Large intestine (tissue), 3 donors: ENCODE results near the gene CLEC2D. TPM values are rescaled to one million over a fixed set of nuclear protein-coding genes. Genes with fewer than 3 reads are reported as not detected.
"Not testable (repeated sequence)": the region's sequence is repeated elsewhere in the genome, so short reads cannot be mapped to it uniquely, and the experiment has no call there.

Source experiments
- DNase-seq, 2 donors: peaks; one replicate each; pipeline versions ENCODE4 v3.0.0 to v3.0.0-alpha.2; 2013
- H3K27ac ChIP-seq: one replicate; pipeline ENCODE4 v1.5.1; 2013; ENCODE audit warnings: low read length
- H3K27me3 ChIP-seq: 2 replicates; pipeline ENCODE4 v1.6.1; 2013; ENCODE audit warnings: low read length; ENCODE audit not compliant: control insufficient read depth, insufficient read depth
- H3K36me3 ChIP-seq: 2 replicates; pipeline ENCODE4 v1.6.1; 2013; ENCODE audit warnings: low read length; ENCODE audit not compliant: control insufficient read depth, insufficient read depth
- H3K4me1 ChIP-seq: one replicate; pipeline ENCODE4 v1.6.1; 2013; ENCODE audit warnings: low read length; ENCODE audit not compliant: control insufficient read depth, insufficient read depth
- H3K4me3 ChIP-seq: one replicate; pipeline ENCODE4 v1.5.1; 2013; ENCODE audit warnings: low read length
- H3K9me3 ChIP-seq: one replicate; pipeline ENCODE4 v1.6.1; 2013; ENCODE audit warnings: mild to moderate bottlenecking, low read depth, low read length, moderate library complexity; ENCODE audit not compliant: control insufficient read depth
- WGBS: methylation state at CpG from one replicate; pipeline ENCODE4 v1.1.5; 2013; ENCODE audit warnings: low lambda C conversion rate; ENCODE audit not compliant: insufficient coverage; 5-methylcytosine and 5-hydroxymethylcytosine counted together
- polyA plus RNA-seq: library from polyadenylated mRNA; unstranded; fragments of 120-200 nt; gene quantifications from one replicate; pipeline ENCODE4 v1.2.1, GENCODE V29; 2013

Gene CLEC2D
- polyA plus RNA-seq, 1 donor = 9.9 TPM

- no peaks in the 10 kb centered on the region for H3K4me1 ChIP-seq
These were observed 41.3 kb downstream of the CLEC2D start for GRCh38 chr12:9710584-9711375.

DNA sequence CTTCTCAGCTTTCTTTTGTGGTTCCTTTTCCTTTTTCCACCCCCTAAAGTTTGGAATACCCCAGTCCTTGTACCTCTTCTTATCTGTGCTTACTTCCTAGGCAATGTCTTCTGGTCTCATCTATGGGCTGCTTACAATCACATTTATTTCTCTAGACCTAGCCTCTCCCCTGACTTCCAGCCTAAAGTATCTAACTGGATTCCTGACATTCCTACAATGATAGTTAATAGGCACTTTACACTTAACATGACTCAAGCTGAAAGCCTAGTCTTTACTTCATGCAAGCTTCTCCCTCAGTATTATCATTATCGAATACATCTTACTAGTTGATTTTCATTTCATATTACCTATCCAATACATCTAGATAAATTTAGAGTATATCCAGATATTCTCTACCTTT, 42.2 kb downstream of the CLEC2D start:
- Histone ChIP-seq H3K4me3 (no peak overlapping the region), H3K4me1 (no peaks in the 10 kb centered on the region), H3K9me3 (no peaks in the 10 kb centered on the region), H3K36me3 (no peaks in the 10 kb centered on the region), H3K27me3 (no peaks in the 10 kb centered on the region), H3K27ac (no peak overlapping the region)
- no peak for DNase-seq
- 83% methylated on average over 1 of the region's 1 CpG for WGBS

More at GRCh38 chr12:9710584-9711375, 41.3 kb downstream of the CLEC2D start:
- Histone ChIP-seq H3K36me3 (no peaks in the 10 kb centered on the region), H3K27me3 (no peaks in the 10 kb centered on the region), H3K27ac (no peak overlapping the region), H3K9me3 (no peaks in the 10 kb centered on the region), H3K4me3 (no peak overlapping the region)
- DNase-seq = no peak
- no CpG with 5 or more reads among the region's 3 CpGs for WGBS

GRCh38 chr12:9713032-9713558, 43.6 kb downstream of the CLEC2D start:
- no CpG with 5 or more reads among the region's 6 CpGs for WGBS
- not testable (repeated sequence) for H3K27ac ChIP-seq

DNA sequence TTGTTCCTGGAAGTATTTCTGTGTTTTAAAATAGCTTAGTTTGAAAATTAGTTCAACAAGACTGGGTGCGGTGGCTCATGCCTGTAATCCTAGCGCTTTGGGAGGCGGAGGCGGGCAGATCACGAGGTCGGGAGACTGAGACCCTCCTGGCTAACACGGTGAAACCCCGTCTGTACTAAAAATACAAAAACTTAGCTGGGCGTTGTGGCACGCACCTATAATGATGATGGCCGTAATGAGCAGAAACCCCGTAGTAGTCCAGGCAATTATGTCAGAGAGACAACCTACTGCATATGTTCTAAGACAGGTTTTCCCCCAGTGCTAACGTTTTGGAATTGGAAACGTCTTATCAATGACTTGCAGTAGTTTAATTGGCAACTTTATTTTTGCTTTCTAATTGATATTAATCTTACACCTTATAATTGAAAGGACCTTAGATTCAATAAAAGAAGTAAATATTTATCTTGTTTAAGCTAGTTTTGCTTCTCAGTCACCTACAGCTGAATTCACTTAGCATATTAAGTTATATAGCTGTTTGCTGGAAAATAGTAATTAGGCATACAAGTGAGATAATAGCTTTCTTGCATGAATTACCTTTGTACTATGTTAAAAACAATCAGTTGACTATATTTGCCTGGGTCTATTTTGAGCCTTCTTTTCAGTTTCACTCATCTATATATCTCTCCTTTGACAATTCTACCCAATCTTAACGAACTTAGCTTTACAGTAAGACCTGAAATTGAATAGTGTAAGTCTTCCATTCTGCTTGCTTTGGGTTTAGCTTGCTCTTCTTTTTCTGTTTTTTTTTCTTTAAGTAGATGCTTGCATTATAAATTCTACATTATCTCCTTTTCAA, 47.8 kb downstream of the CLEC2D start:
- Histone ChIP-seq H3K27me3 (no peaks in the 10 kb centered on the region), H3K4me1 (no peaks in the 10 kb centered on the region), H3K9me3 (no peaks in the 10 kb centered on the region), H3K4me3 (no peak overlapping the region), H3K27ac (no peak overlapping the region), H3K36me3 (no peaks in the 10 kb centered on the region)
- DNase-seq = no peak
- 94% methylated on average over 2 of the region's 15 CpGs for WGBS

More at GRCh38 chr12:9713032-9713558, 43.6 kb downstream of the CLEC2D start:
- H3K36me3 ChIP-seq, H3K4me3 ChIP-seq, H3K4me1 ChIP-seq, H3K9me3 ChIP-seq, DNase-seq, H3K27me3 ChIP-seq: not testable (repeated sequence)

- H3K9me3 ChIP-seq = no peaks in the 10 kb centered on the region
- no peak overlapping the region for H3K4me3 ChIP-seq
- peak in 1 of 2 donors; percentile 44 for DNase-seq
- no peaks in the 10 kb centered on the region for H3K36me3 ChIP-seq
- WGBS = no CpG with 5 or more reads among the region's 7 CpGs
- H3K4me1 ChIP-seq = no peaks in the 10 kb centered on the region
- no peak overlapping the region for H3K27ac ChIP-seq
- H3K27me3 ChIP-seq = no peaks in the 10 kb centered on the region
These were observed 49.5 kb downstream of the CLEC2D start for GRCh38 chr12:9718968-9719367.

- no CpG with 5 or more reads among the region's 1 CpG for WGBS
These were observed 50.3 kb downstream of the CLEC2D start for GRCh38 chr12:9719790-9720189.

DNA sequence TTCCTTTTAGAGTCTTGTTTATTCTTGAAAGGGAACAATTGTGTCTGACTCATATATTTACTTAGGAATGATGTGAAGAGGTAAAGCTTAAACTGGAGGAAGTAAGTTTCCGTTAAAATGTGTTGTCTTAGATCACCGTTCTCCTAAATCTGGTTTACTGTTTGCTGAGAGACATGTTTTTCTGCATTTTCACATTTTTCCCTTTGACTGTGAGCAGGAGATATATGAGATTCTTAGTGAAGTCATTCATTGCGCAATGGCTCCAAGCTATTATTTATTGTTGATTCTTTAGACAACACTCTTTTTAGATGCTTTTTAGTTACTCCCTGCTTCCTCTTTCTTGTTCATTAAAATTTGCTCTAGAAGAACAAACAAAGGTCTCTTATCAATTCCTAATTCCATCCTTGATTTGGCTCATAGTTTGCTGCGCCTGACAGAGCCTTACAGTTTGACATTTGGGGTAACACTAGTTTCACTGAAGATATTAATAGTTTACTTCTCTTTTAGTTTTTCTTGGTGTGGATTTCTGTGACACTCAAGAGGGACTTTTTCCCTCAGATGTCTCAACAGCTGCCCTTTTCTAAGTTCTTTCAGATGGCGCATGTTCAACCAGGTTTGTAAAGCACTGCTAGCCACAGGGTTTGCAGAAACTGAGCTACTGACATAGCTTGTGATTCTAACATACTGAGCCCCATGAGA, 52.0 kb downstream of the CLEC2D start:
- Histone ChIP-seq H3K4me3 (no peak overlapping the region), H3K9me3 (no peaks in the 10 kb centered on the region), H3K4me1 (no peaks in the 10 kb centered on the region), H3K27me3 (no peaks in the 10 kb centered on the region), H3K27ac (no peak overlapping the region), H3K36me3 (no peaks in the 10 kb centered on the region)
- DNase-seq = no peak
- 55% methylated on average over 2 of the region's 5 CpGs for WGBS

More at GRCh38 chr12:9719790-9720189, 50.3 kb downstream of the CLEC2D start:
- H3K4me3 ChIP-seq = no peak overlapping the region
- H3K27ac ChIP-seq = no peak overlapping the region
- DNase-seq = no peak
- H3K4me1 ChIP-seq = no peaks in the 10 kb centered on the region
- H3K9me3 ChIP-seq = no peaks in the 10 kb centered on the region
- H3K27me3 ChIP-seq = no peaks in the 10 kb centered on the region
- no peaks in the 10 kb centered on the region for H3K36me3 ChIP-seq

DNA sequence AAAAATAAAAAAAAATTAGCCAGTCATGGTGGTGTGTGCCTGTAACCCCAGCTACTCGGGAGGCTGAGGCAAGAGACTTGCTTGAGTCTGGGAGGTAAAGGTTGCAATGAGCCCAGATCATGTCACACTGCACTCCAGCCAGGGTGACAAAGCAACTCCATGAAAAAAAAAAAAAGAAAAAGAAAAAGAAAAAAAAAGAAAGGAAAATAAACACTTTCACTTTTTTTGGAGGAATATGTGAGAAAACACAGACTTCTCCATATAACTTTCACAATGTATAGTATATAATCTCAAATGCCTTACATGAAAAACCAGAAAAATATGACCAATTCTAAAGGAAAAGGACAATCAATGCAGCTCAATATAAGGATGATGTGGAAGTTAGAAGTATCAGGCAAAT, 54.5 kb downstream of the CLEC2D start:
- DNase-seq = no peak
- H3K4me1 ChIP-seq = no peaks in the 10 kb centered on the region
- no peaks in the 10 kb centered on the region for H3K27me3 ChIP-seq
- H3K9me3 ChIP-seq = no peaks in the 10 kb centered on the region
- H3K36me3 ChIP-seq = no peaks in the 10 kb centered on the region
- no peak overlapping the region for H3K4me3 ChIP-seq
- no peak overlapping the region for H3K27ac ChIP-seq
- 75% methylated on average over 1 of the region's 1 CpG for WGBS

DNA sequence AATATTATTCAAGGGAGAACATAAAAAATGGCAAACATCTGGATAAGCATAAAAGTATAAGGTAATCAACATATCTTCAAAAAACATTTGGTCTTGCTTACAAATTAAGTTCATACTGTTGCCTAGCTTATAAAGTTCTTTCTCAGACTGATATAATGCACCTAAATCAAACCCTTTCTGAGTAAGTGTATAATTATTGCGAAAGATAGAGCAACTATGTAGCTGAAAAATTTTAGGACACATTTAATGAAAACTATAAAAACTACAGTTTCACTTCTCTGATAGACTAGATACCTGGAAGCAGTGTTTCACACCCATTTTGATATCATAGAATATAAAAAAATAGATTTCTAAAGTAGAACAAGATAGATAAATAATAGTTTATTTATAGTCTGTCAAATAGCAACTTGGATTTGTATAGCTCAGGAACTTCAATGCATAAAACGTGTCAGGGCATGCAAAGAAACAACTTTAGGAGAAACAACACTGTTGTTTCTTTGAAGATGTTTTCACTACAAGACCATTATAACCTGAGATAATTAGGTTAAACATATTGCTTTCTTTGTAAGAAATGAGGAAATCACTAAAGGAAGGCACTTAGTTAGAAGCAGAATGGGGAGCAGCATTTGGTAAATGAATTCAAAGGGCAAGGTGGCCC, 55.8 kb downstream of the CLEC2D start:
- Histone ChIP-seq H3K27ac (no peak overlapping the region), H3K27me3 (no peaks in the 10 kb centered on the region), H3K4me3 (no peak overlapping the region), H3K9me3 (no peaks in the 10 kb centered on the region), H3K36me3 (no peaks in the 10 kb centered on the region), H3K4me1 (no peaks in the 10 kb centered on the region)
- DNase-seq = no peak
- 100% methylated on average over 1 of the region's 2 CpGs for WGBS
